ENCODE data around the gene SKIDA1. TPM values are rescaled to one million over a fixed set of nuclear protein-coding genes. Genes with fewer than 3 reads are reported as not detected.

Gene SKIDA1
- total and polyA plus RNA-seq, 4 donors, result 0.63 to 2.6 (median 1.6) TPM

- H3K9me3 ChIP-seq (ENCODE audit: control insufficient read depth in 4 of 4, low read length in 3 of 4), result no peaks in the 10 kb centered on the region
- no peak overlapping the region for H3K4me3 ChIP-seq (ENCODE audit: low read depth in 1 of 3, low read length in 3 of 3)
- H3K27me3 ChIP-seq (ENCODE audit: control insufficient read depth in 4 of 4, insufficient read depth in 4 of 4, low read length in 3 of 4), result no peaks in the 10 kb centered on the region
- WGBS, result 95% methylated on average over 5 of the region's 5 CpGs
- no peak for DNase-seq (ENCODE audit: low spot score)
- no peak overlapping the region for H3K9ac ChIP-seq (ENCODE audit: low read depth in 1 of 2, low read length in 2 of 2)
- H3K27ac ChIP-seq (ENCODE audit: low read depth in 1 of 2, low read length in 2 of 2), result no peak overlapping the region
- no peaks in the 10 kb centered on the region for H3K36me3 ChIP-seq (ENCODE audit: control insufficient read depth in 4 of 4, insufficient read depth in 3 of 4, low read depth in 1 of 4, low read length in 3 of 4)
- TF ChIP-seq EGR1 (IDR thresholded peaks at IDR 0.05; ENCODE audit: low read depth in 2 of 2), result no peak
- TF ChIP-seq, protein P1, sequence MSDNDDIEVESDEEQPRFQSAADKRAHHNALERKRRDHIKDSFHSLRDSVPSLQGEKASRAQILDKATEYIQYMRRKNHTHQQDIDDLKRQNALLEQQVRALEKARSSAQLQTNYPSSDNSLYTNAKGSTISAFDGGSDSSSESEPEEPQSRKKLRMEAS (IDR thresholded peaks at IDR 0.05), result no peak
- TF ChIP-seq HNF4A (conservative IDR thresholded peaks at IDR 0.05), result no peak
- TF ChIP-seq JUND (IDR thresholded peaks at IDR 0.05), result no peak
- TF ChIP-seq NR2F2 (IDR thresholded peaks at IDR 0.05), result no peak
- no peak for TF ChIP-seq REST (IDR thresholded peaks at IDR 0.05)
- TF ChIP-seq CTCF (IDR thresholded peaks at IDR 0.05; ENCODE audit: low read depth, low read length, missing input control), result no peak
- no peak for TF ChIP-seq TAF1 (conservative IDR thresholded peaks at IDR 0.05)
- no peak for TF ChIP-seq YY1 (IDR thresholded peaks at IDR 0.05)
- no peak for TF ChIP-seq GABPA (IDR thresholded peaks at IDR 0.05 in 1 of 2, conservative IDR thresholded peaks at IDR 0.05 in 1 of 2)
- TF ChIP-seq RXRA (IDR thresholded peaks at IDR 0.05), result no peak
- TF ChIP-seq FOXA2 (IDR thresholded peaks at IDR 0.05), result no peak
- TF ChIP-seq SP1 (IDR thresholded peaks at IDR 0.05), result no peak
- TF ChIP-seq RAD21 (IDR thresholded peaks at IDR 0.05), result no peak
- no peak for TF ChIP-seq ATF3 (IDR thresholded peaks at IDR 0.05)
- TF ChIP-seq HNF4G (IDR thresholded peaks at IDR 0.05), result no peak
- TF ChIP-seq, protein P2, sequence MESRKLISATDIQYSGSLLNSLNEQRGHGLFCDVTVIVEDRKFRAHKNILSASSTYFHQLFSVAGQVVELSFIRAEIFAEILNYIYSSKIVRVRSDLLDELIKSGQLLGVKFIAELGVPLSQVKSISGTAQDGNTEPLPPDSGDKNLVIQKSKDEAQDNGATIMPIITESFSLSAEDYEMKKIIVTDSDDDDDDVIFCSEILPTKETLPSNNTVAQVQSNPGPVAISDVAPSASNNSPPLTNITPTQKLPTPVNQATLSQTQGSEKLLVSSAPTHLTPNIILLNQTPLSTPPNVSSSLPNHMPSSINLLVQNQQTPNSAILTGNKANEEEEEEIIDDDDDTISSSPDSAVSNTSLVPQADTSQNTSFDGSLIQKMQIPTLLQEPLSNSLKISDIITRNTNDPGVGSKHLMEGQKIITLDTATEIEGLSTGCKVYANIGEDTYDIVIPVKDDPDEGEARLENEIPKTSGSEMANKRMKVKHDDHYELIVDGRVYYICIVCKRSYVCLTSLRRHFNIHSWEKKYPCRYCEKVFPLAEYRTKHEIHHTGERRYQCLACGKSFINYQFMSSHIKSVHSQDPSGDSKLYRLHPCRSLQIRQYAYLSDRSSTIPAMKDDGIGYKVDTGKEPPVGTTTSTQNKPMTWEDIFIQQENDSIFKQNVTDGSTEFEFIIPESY (IDR thresholded peaks at IDR 0.05), result no peak
- H3K4me1 ChIP-seq (ENCODE audit: control insufficient read depth in 4 of 4, insufficient read depth in 4 of 4, low read length in 3 of 4), result peaks cover 5 to 81% (median 62%) of the 10 kb centered on the region in 4 donors
Observed at GRCh38 chr10:21501091-21501490, 24.4 kb downstream of the SKIDA1 start.

GRCh38 chr10:21500578-21500910 lies 24.9 kb downstream of the SKIDA1 start:
- peaks cover 5 to 80% (median 57%) of the 10 kb centered on the region in 4 donors for H3K4me1 ChIP-seq (ENCODE audit: control insufficient read depth in 4 of 4, insufficient read depth in 4 of 4, low read length in 3 of 4)
- no peaks in the 10 kb centered on the region for H3K36me3 ChIP-seq (ENCODE audit: control insufficient read depth in 4 of 4, insufficient read depth in 3 of 4, low read depth in 1 of 4, low read length in 3 of 4)
- H3K4me3 ChIP-seq (ENCODE audit: low read depth in 1 of 3, low read length in 3 of 3), result peak overlapping the region in 2 of 3 donors; percentile 52 to 58
- no peaks in the 10 kb centered on the region for H3K27me3 ChIP-seq (ENCODE audit: control insufficient read depth in 4 of 4, insufficient read depth in 4 of 4, low read length in 3 of 4)
- H3K9ac ChIP-seq (ENCODE audit: low read depth in 1 of 2, low read length in 2 of 2), result peak overlapping the region in 1 of 2 donors; percentile 49
- DNase-seq (ENCODE audit: low spot score), result no peak
- WGBS, result 31% methylated on average over 14 of the region's 14 CpGs
- no peaks in the 10 kb centered on the region for H3K9me3 ChIP-seq (ENCODE audit: control insufficient read depth in 4 of 4, low read length in 3 of 4)
- H3K27ac ChIP-seq (ENCODE audit: low read depth in 1 of 2, low read length in 2 of 2), result peak overlapping the region; percentile 72 to 83
- TF ChIP-seq RXRA (IDR thresholded peaks at IDR 0.05), result no peak
- TF ChIP-seq, protein P1 (IDR thresholded peaks at IDR 0.05), result no peak
- no peak for TF ChIP-seq GABPA (IDR thresholded peaks at IDR 0.05 in 1 of 2, conservative IDR thresholded peaks at IDR 0.05 in 1 of 2)
- TF ChIP-seq, protein P2 (IDR thresholded peaks at IDR 0.05), result no peak
- no peak for TF ChIP-seq CTCF (IDR thresholded peaks at IDR 0.05; ENCODE audit: low read depth, low read length, missing input control)
- TF ChIP-seq EGR1 (IDR thresholded peaks at IDR 0.05; ENCODE audit: low read depth in 2 of 2), result no peak

All from liver (tissue), 9 donors.